ENCODE measurements around the gene UBE4B. TPM values are rescaled to one million over a fixed set of nuclear protein-coding genes. Genes with fewer than 3 reads are reported as not detected.

The UBE4B gene
- total and polyA plus RNA-seq, 2 experiments from 2014 or later = 14.3 to 27.6 TPM

DNA sequence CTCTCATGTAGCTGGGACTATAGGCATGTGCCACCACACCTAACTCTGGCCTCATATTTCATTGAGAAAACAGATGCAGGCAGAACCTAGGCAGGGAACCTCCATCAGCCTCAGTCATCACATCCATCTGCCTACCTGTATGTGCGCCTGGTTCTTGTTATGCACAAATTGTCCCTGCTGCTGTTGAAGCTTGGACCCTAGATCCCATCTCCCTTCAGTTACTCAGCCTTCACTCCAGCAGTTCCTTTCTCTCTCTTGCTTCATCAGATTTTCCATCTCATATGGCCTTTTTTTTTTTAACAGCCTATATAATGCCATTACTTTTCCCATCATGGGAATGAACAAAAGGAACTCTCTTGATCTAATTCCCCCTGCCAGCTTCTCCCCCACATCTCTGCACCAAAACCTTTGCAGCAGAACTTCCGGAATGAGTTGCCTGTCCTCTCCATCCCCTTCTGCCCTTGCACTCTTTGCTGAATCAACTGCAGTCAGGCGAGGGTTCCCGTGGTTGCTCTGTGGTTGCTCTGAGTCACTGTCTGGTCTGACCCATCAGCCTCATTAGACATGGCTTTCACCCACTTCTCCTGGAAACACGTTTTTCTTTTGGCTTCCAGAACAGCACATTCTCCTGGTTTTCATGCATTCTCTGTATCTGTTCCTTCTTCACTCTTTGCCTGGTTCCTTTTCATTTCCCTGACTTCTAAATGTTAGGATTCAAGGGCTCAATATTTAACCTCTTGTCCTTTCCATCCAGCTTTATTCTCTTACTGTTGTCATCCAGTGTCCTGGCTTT lies 41.5 kb downstream of the UBE4B start:
- H3K27ac ChIP-seq = peak overlapping the region; percentile 47
- no peaks in the 10 kb centered on the region for H3K36me3 ChIP-seq (ENCODE audit: low read depth)
- H4K20me1 ChIP-seq (ENCODE audit: insufficient read depth) = peaks cover 16% of the 10 kb centered on the region; the same call in 1 of the 2 replicates
- in situ Hi-C loops (cut with MboI) = no loop called here
- H3K4me1 ChIP-seq (ENCODE audit: insufficient read depth) = peaks cover 33% of the 10 kb centered on the region
- no peak overlapping the region for H2AFZ ChIP-seq
- 19 to 20% methylated on average over 5 of the region's 5 CpGs for WGBS, 2 experiments (ENCODE audit: low coverage in 1 of 2, low lambda C conversion rate in 2 of 2, missing lambda C conversion rate in 2 of 2)
- peaks cover 72% of the 10 kb centered on the region for H3K79me2 ChIP-seq (ENCODE audit: insufficient read depth)
- H3K9me2 ChIP-seq (ENCODE audit: insufficient read depth) = no peaks in the 10 kb centered on the region
- peak; percentile 98 for DNase-seq
- peaks cover 28% of the 10 kb centered on the region for H3F3A ChIP-seq (ENCODE audit: insufficient read depth)
- 0 out of 2 replicates have a peak overlapping the region, but pooled peaks have one; percentile 2 for H3K4me3 ChIP-seq
- H3K27me3 ChIP-seq (replicated peaks; ENCODE audit: insufficient read depth) = no peaks in the 10 kb centered on the region
- H3K4me2 ChIP-seq (ENCODE audit: unreplicated experiment) = peak overlapping the region; percentile 41
- TF ChIP-seq EZH2 (IDR thresholded peaks at IDR 0.05; ENCODE audit: insufficient read depth, poor library complexity, severe bottlenecking) (no peak), EZH2phosphoT487 (IDR thresholded peaks at IDR 0.05; ENCODE audit: insufficient read depth, low read depth) (peak; percentile 92)
- peak overlapping the region; percentile 13; the same call in 1 of the 2 replicates for H3K9ac ChIP-seq
- H3K9me3 ChIP-seq (ENCODE audit: low read depth) = no peaks in the 10 kb centered on the region

DNA sequence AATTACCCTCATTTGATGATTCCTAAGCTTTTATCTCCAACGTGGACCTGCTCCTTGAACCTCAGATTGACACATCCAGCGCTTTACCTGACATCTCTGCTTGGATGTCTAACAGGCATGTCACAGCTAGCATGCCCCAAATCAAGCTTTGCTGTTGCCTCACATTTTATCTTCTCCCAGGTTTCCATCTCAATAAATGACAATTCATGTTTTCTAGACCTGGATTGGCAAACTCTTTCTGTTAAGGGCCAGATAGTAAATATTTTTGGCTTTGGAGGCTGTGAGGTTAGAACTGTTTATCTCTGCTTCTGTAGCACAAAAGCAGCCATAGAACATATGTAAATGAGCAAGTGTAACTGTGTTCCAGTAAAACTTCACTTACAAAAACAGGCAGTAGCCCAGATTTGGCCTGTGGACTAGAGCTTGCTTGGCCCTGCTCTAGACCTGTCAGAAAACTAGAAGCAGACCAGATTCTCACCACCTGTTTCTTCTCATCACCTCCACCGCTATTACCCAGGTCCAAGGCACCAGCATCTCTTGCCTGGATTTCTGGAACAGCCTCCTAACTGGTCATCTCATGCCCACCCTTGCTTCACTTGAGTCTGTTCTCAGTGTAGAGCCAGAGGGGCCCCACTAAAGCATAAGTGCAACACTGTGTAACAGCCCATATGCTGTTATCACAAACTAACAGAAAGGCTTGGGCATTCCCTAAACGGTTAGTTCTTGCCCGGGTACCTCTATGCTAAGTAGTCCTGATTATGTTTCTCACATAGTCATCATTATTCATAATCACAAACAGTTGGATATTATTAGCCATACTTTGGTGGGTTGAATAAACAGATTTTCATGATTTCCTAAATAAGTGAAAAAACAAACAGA lies 42.3 kb downstream of the UBE4B start:
- Histone ChIP-seq H3K4me3 (0 out of 2 replicates have a peak overlapping the region, but pooled peaks have one; percentile 2), H3K27me3 (replicated peaks; ENCODE audit: insufficient read depth) (no peaks in the 10 kb centered on the region), H4K20me1 (ENCODE audit: insufficient read depth) (peaks cover 16% of the 10 kb centered on the region; the same call in 1 of the 2 replicates), H3K9me2 (ENCODE audit: insufficient read depth) (no peaks in the 10 kb centered on the region), H3K36me3 (ENCODE audit: low read depth) (no peaks in the 10 kb centered on the region), H3K4me1 (ENCODE audit: insufficient read depth) (peaks cover 32% of the 10 kb centered on the region), H3K4me2 (ENCODE audit: unreplicated experiment) (peak overlapping the region; percentile 41), H2AFZ (no peak overlapping the region), H3K9me3 (ENCODE audit: low read depth) (no peaks in the 10 kb centered on the region), H3K79me2 (ENCODE audit: insufficient read depth) (peaks cover 72% of the 10 kb centered on the region), H3F3A (ENCODE audit: insufficient read depth) (peaks cover 27% of the 10 kb centered on the region), H3K27ac (peak overlapping the region; percentile 47), H3K9ac (peak overlapping the region; percentile 13; the same call in 1 of the 2 replicates)
- no peak for TF ChIP-seq EZH2phosphoT487 (IDR thresholded peaks at IDR 0.05; ENCODE audit: insufficient read depth, low read depth)
- no peak for TF ChIP-seq EZH2 (IDR thresholded peaks at IDR 0.05; ENCODE audit: insufficient read depth, poor library complexity, severe bottlenecking)
- no peak for DNase-seq
- 50 to 55% methylated on average over 5 of the region's 5 CpGs for WGBS, 2 experiments (ENCODE audit: low coverage in 1 of 2, low lambda C conversion rate in 2 of 2, missing lambda C conversion rate in 2 of 2)
- in situ Hi-C loops (cut with MboI) = no loop called here

GRCh38 chr1:10075732-10076131 lies 43.0 kb downstream of the UBE4B start:
- in situ Hi-C loops (cut with MboI) = no loop called here

DNA sequence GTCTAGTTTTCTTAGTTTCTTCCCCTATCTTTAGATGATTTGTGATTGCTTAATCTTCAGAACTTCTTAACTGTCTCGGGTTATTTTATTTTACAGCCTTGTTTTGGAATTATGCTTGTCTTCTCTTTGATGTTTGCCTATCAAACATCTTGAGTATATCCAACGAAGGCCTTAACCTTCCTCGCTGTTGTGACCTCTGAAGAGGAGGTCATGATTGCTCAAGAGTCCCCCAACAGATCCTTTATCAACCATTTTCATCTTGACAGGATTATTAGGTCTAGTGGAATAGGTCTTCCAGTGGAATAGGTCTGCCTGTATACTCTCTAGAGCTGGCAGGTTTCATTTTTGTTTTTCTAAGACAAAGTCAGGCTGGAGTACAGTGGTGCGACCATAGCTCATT lies 45.7 kb downstream of the UBE4B start:
- peaks cover 30% of the 10 kb centered on the region for H3K4me1 ChIP-seq (ENCODE audit: insufficient read depth)
- peaks cover 27% of the 10 kb centered on the region for H3F3A ChIP-seq (ENCODE audit: insufficient read depth)
- H3K27ac ChIP-seq = no peak overlapping the region
- peaks cover 59% of the 10 kb centered on the region for H3K79me2 ChIP-seq (ENCODE audit: insufficient read depth)
- peaks cover 16% of the 10 kb centered on the region; the same call in 1 of the 2 replicates for H4K20me1 ChIP-seq (ENCODE audit: insufficient read depth)
- H3K9me3 ChIP-seq (ENCODE audit: low read depth) = no peaks in the 10 kb centered on the region
- H3K27me3 ChIP-seq (replicated peaks; ENCODE audit: insufficient read depth) = no peaks in the 10 kb centered on the region
- H3K36me3 ChIP-seq (ENCODE audit: low read depth) = no peaks in the 10 kb centered on the region
- DNase-seq = no peak
- no peak overlapping the region for H3K9ac ChIP-seq
- in situ Hi-C loops (cut with MboI) = no loop called here
- 95 to 97% methylated on average over 4 of the region's 4 CpGs for WGBS, 2 experiments (ENCODE audit: low coverage in 1 of 2, low lambda C conversion rate in 2 of 2, missing lambda C conversion rate in 2 of 2)
- H3K4me3 ChIP-seq = no peak overlapping the region
- no peak overlapping the region for H2AFZ ChIP-seq
- no peaks in the 10 kb centered on the region for H3K9me2 ChIP-seq (ENCODE audit: insufficient read depth)
- TF ChIP-seq EZH2 (IDR thresholded peaks at IDR 0.05; ENCODE audit: insufficient read depth, poor library complexity, severe bottlenecking) (no peak), EZH2phosphoT487 (IDR thresholded peaks at IDR 0.05; ENCODE audit: insufficient read depth, low read depth) (no peak)
- no peak overlapping the region for H3K4me2 ChIP-seq (ENCODE audit: unreplicated experiment)

More at GRCh38 chr1:10075732-10076131, 43.0 kb downstream of the UBE4B start:
- no peak overlapping the region for H3K9ac ChIP-seq
- DNase-seq = no peak
- peaks cover 16% of the 10 kb centered on the region; the same call in 1 of the 2 replicates for H4K20me1 ChIP-seq (ENCODE audit: insufficient read depth)
- H3K79me2 ChIP-seq (ENCODE audit: insufficient read depth) = peaks cover 72% of the 10 kb centered on the region
- no peaks in the 10 kb centered on the region for H3K27me3 ChIP-seq (replicated peaks; ENCODE audit: insufficient read depth)
- H3K4me1 ChIP-seq (ENCODE audit: insufficient read depth) = peaks cover 28% of the 10 kb centered on the region
- no peaks in the 10 kb centered on the region for H3K36me3 ChIP-seq (ENCODE audit: low read depth)
- H3K9me3 ChIP-seq (ENCODE audit: low read depth) = no peaks in the 10 kb centered on the region
- no peak overlapping the region for H3K4me3 ChIP-seq
- WGBS, 2 experiments (ENCODE audit: low coverage in 1 of 2, low lambda C conversion rate in 2 of 2, missing lambda C conversion rate in 2 of 2) = 92 to 97% methylated on average over 9 of the region's 9 CpGs
- peaks cover 27% of the 10 kb centered on the region for H3F3A ChIP-seq (ENCODE audit: insufficient read depth)
- no peak for TF ChIP-seq EZH2 (IDR thresholded peaks at IDR 0.05; ENCODE audit: insufficient read depth, poor library complexity, severe bottlenecking)
- no peaks in the 10 kb centered on the region for H3K9me2 ChIP-seq (ENCODE audit: insufficient read depth)
- no peak overlapping the region for H3K4me2 ChIP-seq (ENCODE audit: unreplicated experiment)
- H3K27ac ChIP-seq = no peak overlapping the region
- no peak overlapping the region for H2AFZ ChIP-seq

Measured in GM23248 (cell line).